ENCODE results near the gene ANKRD6. TPM values are rescaled to one million over a fixed set of nuclear protein-coding genes. Genes with fewer than 3 reads are reported as not detected.
"Not testable (repeated sequence)": the region's sequence is repeated elsewhere in the genome, so short reads cannot be mapped to it uniquely, and the experiment has no call there.

ANKRD6 gene
- total RNA-seq, 1 experiment from 2014 or later: 14.7 TPM

DNA sequence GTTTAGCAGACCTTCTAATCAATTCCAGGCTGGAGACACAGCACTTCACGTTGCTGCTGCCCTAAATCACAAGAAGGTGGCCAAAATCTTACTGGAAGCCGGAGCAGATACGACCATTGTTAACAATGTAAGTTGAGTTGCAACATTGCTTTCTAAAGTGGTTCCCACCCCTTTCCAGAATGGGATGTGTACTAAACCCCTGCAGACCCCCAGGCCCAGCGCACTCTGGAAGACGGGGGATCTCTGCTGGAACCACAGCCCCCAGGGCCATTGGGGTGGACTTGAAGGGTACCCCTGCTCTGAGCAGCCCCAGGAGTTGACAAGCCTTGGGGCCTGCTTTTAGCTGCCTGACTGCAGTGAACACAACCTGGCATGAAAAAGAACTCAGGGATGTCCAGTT, 183.6 kb downstream of the ANKRD6 start:
- TF ChIP-seq, protein P1, sequence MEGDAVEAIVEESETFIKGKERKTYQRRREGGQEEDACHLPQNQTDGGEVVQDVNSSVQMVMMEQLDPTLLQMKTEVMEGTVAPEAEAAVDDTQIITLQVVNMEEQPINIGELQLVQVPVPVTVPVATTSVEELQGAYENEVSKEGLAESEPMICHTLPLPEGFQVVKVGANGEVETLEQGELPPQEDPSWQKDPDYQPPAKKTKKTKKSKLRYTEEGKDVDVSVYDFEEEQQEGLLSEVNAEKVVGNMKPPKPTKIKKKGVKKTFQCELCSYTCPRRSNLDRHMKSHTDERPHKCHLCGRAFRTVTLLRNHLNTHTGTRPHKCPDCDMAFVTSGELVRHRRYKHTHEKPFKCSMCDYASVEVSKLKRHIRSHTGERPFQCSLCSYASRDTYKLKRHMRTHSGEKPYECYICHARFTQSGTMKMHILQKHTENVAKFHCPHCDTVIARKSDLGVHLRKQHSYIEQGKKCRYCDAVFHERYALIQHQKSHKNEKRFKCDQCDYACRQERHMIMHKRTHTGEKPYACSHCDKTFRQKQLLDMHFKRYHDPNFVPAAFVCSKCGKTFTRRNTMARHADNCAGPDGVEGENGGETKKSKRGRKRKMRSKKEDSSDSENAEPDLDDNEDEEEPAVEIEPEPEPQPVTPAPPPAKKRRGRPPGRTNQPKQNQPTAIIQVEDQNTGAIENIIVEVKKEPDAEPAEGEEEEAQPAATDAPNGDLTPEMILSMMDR (IDR thresholded peaks at IDR 0.05; ENCODE audit: unreplicated experiment): no peak
- Mint-ChIP-seq H3K27ac (ENCODE audit: unreplicated experiment) (no peak overlapping the region), H3K4me1 (ENCODE audit: low read depth, unreplicated experiment) (no peaks in the 10 kb centered on the region), H3K27me3 (ENCODE audit: unreplicated experiment) (no peaks in the 10 kb centered on the region), H3K9me3 (ENCODE audit: low read depth, unreplicated experiment) (no peaks in the 10 kb centered on the region), H3K4me3 (ENCODE audit: low read depth, unreplicated experiment) (no peak overlapping the region), H3K36me3 (ENCODE audit: insufficient read depth, unreplicated experiment) (no peaks in the 10 kb centered on the region)
- intact Hi-C loops (cut with micrococcal nuclease; ENCODE audit: unreplicated experiment): no loop called here
- CTCF ChIA-PET: no interaction called here
- no peak for DNase-seq
- BruUV-seq (replicated peaks): no TSS peak

DNA sequence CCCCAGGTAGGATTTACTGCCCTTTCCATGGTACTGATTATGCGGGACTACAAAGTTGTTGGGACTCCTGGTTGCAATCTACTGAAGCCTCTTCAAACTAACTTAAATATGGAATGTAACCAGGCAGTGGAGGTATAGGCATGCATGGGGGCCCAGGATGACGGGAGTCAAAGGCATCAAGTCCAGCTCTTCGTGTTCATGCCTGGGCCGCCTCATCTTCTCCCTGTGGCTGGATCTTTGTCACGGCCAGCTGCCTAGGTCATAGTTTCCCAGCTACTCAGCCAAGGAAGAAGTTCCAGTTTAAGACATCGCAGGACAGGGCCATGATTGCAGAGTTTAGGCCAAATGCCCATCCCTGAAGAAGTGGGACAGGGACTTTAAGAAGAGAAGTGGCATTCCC, 185.1 kb downstream of the ANKRD6 start:
- CTCF ChIA-PET: no interaction called here
- H3K27me3 Mint-ChIP-seq (ENCODE audit: unreplicated experiment): no peaks in the 10 kb centered on the region
- TF ChIP-seq, protein P1 (IDR thresholded peaks at IDR 0.05; ENCODE audit: unreplicated experiment): no peak
- no peak overlapping the region for H3K27ac Mint-ChIP-seq (ENCODE audit: unreplicated experiment)
- H3K4me1 Mint-ChIP-seq (ENCODE audit: low read depth, unreplicated experiment): no peaks in the 10 kb centered on the region
- no peak for DNase-seq
- intact Hi-C loops (cut with micrococcal nuclease; ENCODE audit: unreplicated experiment): no loop called here
- no TSS peak for BruUV-seq (replicated peaks)
- H3K36me3 Mint-ChIP-seq (ENCODE audit: insufficient read depth, unreplicated experiment): no peaks in the 10 kb centered on the region
- no peaks in the 10 kb centered on the region for H3K9me3 Mint-ChIP-seq (ENCODE audit: low read depth, unreplicated experiment)
- no peak overlapping the region for H3K4me3 Mint-ChIP-seq (ENCODE audit: low read depth, unreplicated experiment)

DNA sequence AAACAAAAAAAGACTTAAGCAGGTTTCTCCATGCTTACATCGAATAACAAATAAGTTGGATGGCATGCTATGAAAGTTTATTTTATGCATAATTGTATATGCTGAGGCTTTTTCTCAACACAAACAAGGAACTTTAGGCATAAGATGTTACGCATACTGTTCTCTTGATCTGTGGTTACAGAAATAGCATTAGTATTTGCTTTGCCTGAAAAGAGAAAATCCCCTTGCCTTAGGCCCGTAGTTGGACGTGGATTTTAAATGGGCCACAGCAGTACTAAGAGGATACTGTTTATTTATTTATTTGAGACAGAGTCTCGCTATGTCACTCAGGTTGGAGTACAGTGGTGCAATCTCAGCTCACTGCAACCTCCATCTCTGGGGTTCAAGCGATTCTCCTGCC, 186.6 kb downstream of the ANKRD6 start:
- Mint-ChIP-seq H3K27ac (ENCODE audit: unreplicated experiment) (no peak overlapping the region), H3K4me1 (ENCODE audit: low read depth, unreplicated experiment) (no peaks in the 10 kb centered on the region), H3K9me3 (ENCODE audit: low read depth, unreplicated experiment) (no peaks in the 10 kb centered on the region), H3K4me3 (ENCODE audit: low read depth, unreplicated experiment) (no peak overlapping the region), H3K36me3 (ENCODE audit: insufficient read depth, unreplicated experiment) (no peaks in the 10 kb centered on the region), H3K27me3 (ENCODE audit: unreplicated experiment) (no peaks in the 10 kb centered on the region)
- TF ChIP-seq, protein P1 (IDR thresholded peaks at IDR 0.05; ENCODE audit: unreplicated experiment): no peak
- BruUV-seq (replicated peaks): no TSS peak
- intact Hi-C loops (cut with micrococcal nuclease; ENCODE audit: unreplicated experiment): no loop called here
- no peak for DNase-seq
- CTCF ChIA-PET: no interaction called here

DNA sequence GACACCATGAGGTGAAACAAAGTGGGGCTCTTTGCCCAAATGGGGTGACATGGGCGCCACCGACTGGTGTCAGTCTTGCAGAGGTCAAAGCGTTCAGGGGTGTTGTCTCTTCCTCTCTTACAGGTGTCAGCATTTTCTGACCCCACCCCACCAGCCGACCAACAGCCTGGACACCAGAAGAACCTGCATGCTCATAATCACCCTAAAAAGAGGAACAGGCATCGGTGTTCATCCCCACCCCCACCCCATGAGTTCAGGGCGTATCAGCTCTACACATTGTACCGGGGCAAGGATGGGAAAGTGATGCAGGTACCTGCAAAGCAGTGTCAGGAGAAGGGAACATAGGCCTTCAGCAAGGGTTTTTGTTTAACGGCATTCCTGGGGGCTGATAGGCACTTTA, 190.8 kb downstream of the ANKRD6 start:
- Mint-ChIP-seq H3K27ac (ENCODE audit: unreplicated experiment) (no peak overlapping the region), H3K36me3 (ENCODE audit: insufficient read depth, unreplicated experiment) (no peaks in the 10 kb centered on the region), H3K9me3 (ENCODE audit: low read depth, unreplicated experiment) (no peaks in the 10 kb centered on the region), H3K4me1 (ENCODE audit: low read depth, unreplicated experiment) (no peaks in the 10 kb centered on the region), H3K4me3 (ENCODE audit: low read depth, unreplicated experiment) (no peak overlapping the region), H3K27me3 (ENCODE audit: unreplicated experiment) (no peaks in the 10 kb centered on the region)
- no TSS peak for BruUV-seq (replicated peaks)
- CTCF ChIA-PET: no interaction called here
- TF ChIP-seq, protein P1 (IDR thresholded peaks at IDR 0.05; ENCODE audit: unreplicated experiment): no peak
- intact Hi-C loops (cut with micrococcal nuclease; ENCODE audit: unreplicated experiment): no loop called here
- no peak for DNase-seq

DNA sequence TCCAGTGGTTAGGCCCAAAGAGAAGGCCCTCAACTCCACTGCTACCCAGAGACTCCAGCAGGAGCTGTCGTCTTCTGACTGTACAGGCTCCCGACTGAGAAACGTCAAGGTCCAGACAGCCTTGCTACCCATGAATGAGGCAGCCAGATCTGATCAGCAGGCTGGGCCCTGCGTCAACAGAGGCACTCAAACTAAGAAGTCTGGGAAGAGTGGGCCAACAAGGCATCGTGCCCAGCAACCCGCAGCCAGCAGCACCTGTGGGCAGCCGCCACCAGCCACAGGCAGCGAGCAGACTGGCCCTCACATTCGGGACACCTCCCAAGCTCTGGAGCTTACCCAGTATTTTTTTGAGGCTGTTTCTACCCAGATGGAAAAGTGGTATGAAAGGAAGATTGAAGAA, 197.5 kb downstream of the ANKRD6 start:
- Mint-ChIP-seq H3K9me3 (ENCODE audit: low read depth, unreplicated experiment) (no peaks in the 10 kb centered on the region), H3K4me1 (ENCODE audit: low read depth, unreplicated experiment) (no peaks in the 10 kb centered on the region), H3K27me3 (ENCODE audit: unreplicated experiment) (no peaks in the 10 kb centered on the region), H3K27ac (ENCODE audit: unreplicated experiment) (no peak overlapping the region), H3K36me3 (ENCODE audit: insufficient read depth, unreplicated experiment) (peaks cover 5% of the 10 kb centered on the region), H3K4me3 (ENCODE audit: low read depth, unreplicated experiment) (no peak overlapping the region)
- CTCF ChIA-PET: no interaction called here
- intact Hi-C loops (cut with micrococcal nuclease; ENCODE audit: unreplicated experiment): no loop called here
- BruUV-seq (replicated peaks): no TSS peak
- no peak for DNase-seq
- TF ChIP-seq, protein P1 (IDR thresholded peaks at IDR 0.05; ENCODE audit: unreplicated experiment): no peak

DNA sequence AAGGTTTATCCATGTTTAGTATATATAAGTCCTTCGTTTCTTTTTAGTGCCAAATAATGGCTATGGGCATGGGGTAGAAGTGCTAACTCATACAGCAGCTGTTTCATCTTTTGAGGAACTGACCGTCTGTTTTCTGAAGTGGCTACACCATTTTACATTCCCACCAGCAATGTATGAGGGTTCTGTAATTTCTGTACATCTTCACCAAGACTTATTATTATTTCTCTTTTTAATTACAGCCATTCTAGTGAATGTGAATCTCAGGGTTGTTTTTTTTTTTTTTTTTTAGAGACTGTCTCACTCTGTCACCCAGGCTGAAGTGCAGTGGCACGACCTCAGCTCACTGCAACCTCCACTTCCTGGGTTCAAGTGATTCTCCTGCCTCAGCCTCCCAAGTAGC, 203.5 kb downstream of the ANKRD6 start:
- H3K4me3 Mint-ChIP-seq (ENCODE audit: low read depth, unreplicated experiment); DNase-seq; intact Hi-C loops (cut with micrococcal nuclease; ENCODE audit: unreplicated experiment); H3K27ac Mint-ChIP-seq (ENCODE audit: unreplicated experiment); BruUV-seq (replicated peaks); H3K9me3 Mint-ChIP-seq (ENCODE audit: low read depth, unreplicated experiment); H3K27me3 Mint-ChIP-seq (ENCODE audit: unreplicated experiment): not testable (repeated sequence)
- peaks cover 51% of the 10 kb centered on the region for H3K36me3 Mint-ChIP-seq (ENCODE audit: insufficient read depth, unreplicated experiment)
- H3K4me1 Mint-ChIP-seq (ENCODE audit: low read depth, unreplicated experiment): peaks cover 16% of the 10 kb centered on the region
- CTCF ChIA-PET: interaction anchor here (0.7 kb wide), 2 partner anchors 26 to 173 kb away, joined by 5 to 6 read pairs; no protein-coding TSS in a partner anchor
